Astrocyte (in vitro differentiated cells and primary cell): ENCODE results near the gene CATSPERB.

Experiments used
- EZH2 ChIP-seq: IDR thresholded peaks from 2 replicates; pipeline ENCODE4 v1.6.1; 2012; ENCODE audit warnings: mild to moderate bottlenecking, low read length, inconsistent platforms; ENCODE audit not compliant: insufficient read depth
- TF ChIP-seq, protein P1 (sequence below): IDR thresholded peaks from 2 replicates; pipeline ENCODE4 v1.5.1; 2011; ENCODE audit warnings: low read depth, mild to moderate bottlenecking, inconsistent platforms, low read length, moderate library complexity; ENCODE audit not compliant: insufficient read depth

DNA sequence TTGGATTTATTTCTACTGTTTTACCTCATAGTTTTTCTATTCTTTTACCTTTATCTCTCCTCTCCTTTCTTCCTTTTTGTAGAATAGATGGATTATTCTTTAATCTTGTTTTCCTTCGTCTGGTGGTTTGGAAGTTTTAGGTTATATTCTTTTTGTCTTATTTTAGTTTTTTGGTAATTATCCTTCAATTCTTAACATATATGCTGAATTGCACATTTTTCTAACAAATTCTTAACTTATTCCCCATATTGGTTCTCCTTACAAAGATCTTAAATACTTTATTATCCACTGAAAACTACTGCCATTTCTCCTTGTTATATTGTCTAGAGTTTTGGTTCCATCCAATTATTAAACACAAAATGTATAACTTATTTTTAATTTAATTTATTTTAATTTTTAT lies 42.3 kb downstream of the CATSPERB start:
- TF ChIP-seq EZH2: no peak
- TF ChIP-seq, protein P1, sequence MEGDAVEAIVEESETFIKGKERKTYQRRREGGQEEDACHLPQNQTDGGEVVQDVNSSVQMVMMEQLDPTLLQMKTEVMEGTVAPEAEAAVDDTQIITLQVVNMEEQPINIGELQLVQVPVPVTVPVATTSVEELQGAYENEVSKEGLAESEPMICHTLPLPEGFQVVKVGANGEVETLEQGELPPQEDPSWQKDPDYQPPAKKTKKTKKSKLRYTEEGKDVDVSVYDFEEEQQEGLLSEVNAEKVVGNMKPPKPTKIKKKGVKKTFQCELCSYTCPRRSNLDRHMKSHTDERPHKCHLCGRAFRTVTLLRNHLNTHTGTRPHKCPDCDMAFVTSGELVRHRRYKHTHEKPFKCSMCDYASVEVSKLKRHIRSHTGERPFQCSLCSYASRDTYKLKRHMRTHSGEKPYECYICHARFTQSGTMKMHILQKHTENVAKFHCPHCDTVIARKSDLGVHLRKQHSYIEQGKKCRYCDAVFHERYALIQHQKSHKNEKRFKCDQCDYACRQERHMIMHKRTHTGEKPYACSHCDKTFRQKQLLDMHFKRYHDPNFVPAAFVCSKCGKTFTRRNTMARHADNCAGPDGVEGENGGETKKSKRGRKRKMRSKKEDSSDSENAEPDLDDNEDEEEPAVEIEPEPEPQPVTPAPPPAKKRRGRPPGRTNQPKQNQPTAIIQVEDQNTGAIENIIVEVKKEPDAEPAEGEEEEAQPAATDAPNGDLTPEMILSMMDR: no peak
